HepG2 (cell line): ENCODE data around the gene KLF5. TPM values are rescaled to one million over a fixed set of nuclear protein-coding genes. Genes with fewer than 3 reads are reported as not detected.

Experiments used
- ATAC-seq: fragments of 200-7000 bp; cut with Tn5 transposase; 3 replicates; pipeline ENCODE4 v1.9.1; 2020; ENCODE audit warnings: mild to moderate bottlenecking, moderate library complexity
- BruUV-seq: library from RNA; stranded (reverse); fragments of 400-500 nt; replicated peaks from 2 replicates; lab custom pipeline; 2021; lab: Mats Ljungman, UMichigan
- CTCF ChIA-PET: fragments of 300-600 bp; formaldehyde crosslinking; extraction: SDS; loops from one replicate; lab custom pipeline; 2021; ENCODE audit warnings: low total read pairs, inconsistent platforms, low intra/inter-chr PET ratio; lab: Yijun Ruan, JAX
- POLR2A ChIA-PET: fragments of 350-600 bp; sonication (Branson Sonifier 250); formaldehyde crosslinking; loops from one replicate; lab custom pipeline; 2020; ENCODE audit warnings: antibody characterized with exemption, inconsistent platforms; lab: Yijun Ruan, JAX
- DNase-seq: peaks from one replicate; pipeline ENCODE4 v3.0.0-alpha.2; 2015; ENCODE audit warnings: low spot score
- FAIRE-seq: peaks from 3 replicates; lab custom pipeline; 2011; peaks lifted over from hg19 to GRCh38; lab: Jason Lieb, UNC
- H2AFZ ChIP-seq: one replicate; pipeline ENCODE4 v1.6.1; 2011; ENCODE audit warnings: low read length, inconsistent platforms
- H3K27ac ChIP-seq: fragments of 300-600 bp; 3 replicates; pipeline ENCODE4 v1.8.0; 2011; ENCODE audit warnings: mixed run types, mild to moderate bottlenecking, mixed read lengths, low read length, inconsistent platforms; ENCODE audit not compliant: insufficient read depth; ENCODE audit errors: extremely low read length
- H3K27me3 ChIP-seq, 2 experiments: fragments of 200-600 bp in 1 of 2; 2 replicates in 1 of 2; 3 replicates in 1 of 2; pipeline versions ENCODE4 v1.6.0 to v1.8.0; 2011; ENCODE audit warnings: low read length in 2 of 2, mild to moderate bottlenecking in 2 of 2, moderate library complexity in 2 of 2, inconsistent platforms in 1 of 2; ENCODE audit not compliant: insufficient read depth in 2 of 2, control insufficient read depth in 1 of 2
- H3K36me3 ChIP-seq, 2 experiments: fragments of 200-600 bp in 1 of 2; replicated peaks in 1 of 2; 2 replicates in 1 of 2; 3 replicates in 1 of 2; pipeline versions ENCODE4 v1.5.1 to v1.8.0; 2011; ENCODE audit warnings: low read length in 2 of 2, inconsistent platforms in 1 of 2; ENCODE audit not compliant: insufficient read depth in 2 of 2, control insufficient read depth in 1 of 2
- H3K4me1 ChIP-seq: 2 replicates; pipeline ENCODE4 v1.5.1; 2012; ENCODE audit warnings: low read length, inconsistent platforms; ENCODE audit not compliant: insufficient read depth
- H3K4me2 ChIP-seq: 2 replicates; pipeline ENCODE4 v1.6.0; 2011; ENCODE audit warnings: low read depth, low read length, inconsistent platforms
- H3K4me3 ChIP-seq, 3 experiments: fragments of 200-600 bp in 1 of 3; sonication (generic), shearing (Covaris generic) in 1 of 3; replicated peaks in 1 of 3; 2 replicates each; pipeline ENCODE4 v1.5.1; 2011 to 2016; ENCODE audit warnings: low read length in 3 of 3, inconsistent platforms in 2 of 3, low read depth in 2 of 3, mild to moderate bottlenecking in 2 of 3, control low read depth in 1 of 3, mixed read lengths in 1 of 3; ENCODE audit not compliant: insufficient read depth in 1 of 3
- H3K79me2 ChIP-seq: one replicate; pipeline ENCODE4 v1.6.1; 2011; ENCODE audit warnings: low read length, inconsistent platforms; ENCODE audit not compliant: insufficient read depth
- H3K9ac ChIP-seq: 2 replicates; pipeline ENCODE4 v1.6.0; 2011; ENCODE audit warnings: mild to moderate bottlenecking, low read depth, low read length, inconsistent platforms; ENCODE audit not compliant: insufficient read depth
- H3K9me3 ChIP-seq: 2 replicates; pipeline ENCODE4 v1.5.1; 2012; ENCODE audit warnings: mild to moderate bottlenecking, low read length
- H4K20me1 ChIP-seq: 2 replicates; pipeline ENCODE4 v1.6.0; 2011; ENCODE audit warnings: inconsistent platforms, mild to moderate bottlenecking, low read length, moderate library complexity; ENCODE audit not compliant: insufficient read depth
- ATF7 ChIP-seq, 2 experiments: fragments of 450-650 bp in 1 of 2; sonication (generic) in 1 of 2; formaldehyde crosslinking in 1 of 2; IDR thresholded peaks; 2 replicates each; pipeline versions ENCODE4 v1.4.0 to v1.6.1; 2016 to 2020; ENCODE audit warnings: antibody characterized with exemption in 1 of 2, mild to moderate bottlenecking in 1 of 2, missing genetic modification reagents in 1 of 2
- CEBPB ChIP-seq: IDR thresholded peaks from 2 replicates; pipeline ENCODE4 v1.6.1; 2011; ENCODE audit warnings: low read depth, low read length, improper control_type of control experiment, borderline replicate concordance
- HNF4A ChIP-seq: sonication (generic); formaldehyde crosslinking; IDR thresholded peaks from 2 replicates; pipeline ENCODE4 v1.4.0; 2020; ENCODE audit warnings: missing genetic modification reagents
- MAZ ChIP-seq, 2 experiments: sonication (generic) in 1 of 2; formaldehyde crosslinking in 1 of 2; IDR thresholded peaks; 2 replicates each; pipeline versions ENCODE4 v1.5.0 to v1.6.1; 2012 to 2020; ENCODE audit warnings: low read depth in 2 of 2, mild to moderate bottlenecking in 2 of 2, borderline replicate concordance in 1 of 2, improper control_type of control experiment in 1 of 2, low read length in 1 of 2, missing genetic modification reagents in 1 of 2, moderate library complexity in 1 of 2
- SMARCC2 ChIP-seq: fragments of 450-650 bp; IDR thresholded peaks from 2 replicates; pipeline ENCODE4 v1.6.1; 2017; ENCODE audit warnings: antibody characterized with exemption, mild to moderate bottlenecking
- ZFP37 ChIP-seq: sonication (generic); formaldehyde crosslinking; IDR thresholded peaks from 2 replicates; pipeline ENCODE4 v1.4.0; 2020; ENCODE audit warnings: missing genetic modification reagents, borderline replicate concordance
- ZFP62 ChIP-seq: sonication (generic); formaldehyde crosslinking; IDR thresholded peaks from 2 replicates; pipeline ENCODE4 v1.4.0; 2020; ENCODE audit warnings: missing genetic modification reagents
- ZNF652 ChIP-seq: IDR thresholded peaks from 2 replicates; pipeline ENCODE4 v1.6.1; 2016; ENCODE audit warnings: low read depth, borderline replicate concordance
- WGBS: methylation state at CpG from one replicate; pipeline ENCODE4 v1.1.6; 2017; ENCODE audit warnings: low lambda C conversion rate; 5-methylcytosine and 5-hydroxymethylcytosine counted together
- in situ Hi-C: cut with HindIII; loops from 2 replicates; pipeline ENCODE4 v1.10.0; 2017; ENCODE audit warnings: low pct_unique_long_range_greater_than_20kb; ENCODE audit not compliant: extremely low pct_ligation_motif_present
- intact Hi-C: fragments of 100-400 bp; cut with micrococcal nuclease; formaldehyde crosslinking; loops from one replicate; pipeline ENCODE4 v1.10.0; 2022; ENCODE audit not compliant: unreplicated experiment
- polyA plus RNA-seq, 8 experiments: library from polyadenylated mRNA; depleted of rRNA in 3 of 8; stranded (reverse) in 7 of 8; unstranded in 1 of 8; fragments of >200 nt; fragmentation: Illumina TruSeq in 4 of 8; extraction: Trizol in 4 of 8; gene quantifications; 2 replicates each; pipeline versions ENCODE4 v1.2.1 to v1.2.3, GENCODE V29; 2011 to 2016; ENCODE audit warnings: low read depth in 4 of 8, missing spikeins in 1 of 8, mixed read lengths in 1 of 8; ENCODE audit not compliant: insufficient read depth in 1 of 8
- total RNA-seq, 5 experiments: library from RNA; depleted of rRNA; stranded (reverse); fragments of >200 nt; fragmentation: Illumina TruSeq; extraction: Trizol; gene quantifications; 2 replicates each; pipeline ENCODE4 v1.2.3, GENCODE V29; 2016; ENCODE audit warnings: low read depth in 1 of 5
- TF ChIP-seq, protein P1 (sequence below): sonication (generic); formaldehyde crosslinking; IDR thresholded peaks from 2 replicates; pipeline ENCODE4 v1.8.0; 2022; ENCODE audit warnings: mild to moderate bottlenecking, missing genetic modification reagents, moderate library complexity

KLF5 gene
- total and polyA plus RNA-seq, 2 of the 13 experiments (the other 11 are each of a cell fraction or from before 2014, with no cell fraction given) = 1.7 to 9.2 TPM

GRCh38 chr13:73040968-73041596 is 17.7 kb upstream of the KLF5 start:
- Histone ChIP-seq H3K27ac (no peak overlapping the region), H4K20me1 (no peaks in the 10 kb centered on the region), H3K4me3 (no peak overlapping the region; a peak in 1 of 6 replicates), H3K9me3 (no peaks in the 10 kb centered on the region), H3K36me3 (no peaks in the 10 kb centered on the region), H2AFZ (no peak overlapping the region), H3K4me2 (no peak overlapping the region), H3K4me1 (peaks cover 17% of the 10 kb centered on the region)
- ChIA-PET CTCF (no interaction called here), POLR2A (no interaction called here)
- no peak for FAIRE-seq
- intact Hi-C loops (no loop called here), in situ Hi-C loops (no loop called here)
- WGBS = 34% methylated on average over 7 of the region's 7 CpGs
- BruUV-seq = no TSS peak
- ATAC-seq = peak; percentile 39
- TF ChIP-seq SMARCC2 (no peak), CEBPB (0 out of 2 replicates have a peak, but pooled peaks have one; percentile 3), ATF7 (IDR thresholded peaks at IDR 0.05) (peak; percentile 22; the same call in 1 of the 2 replicates), ATF7 (CRISPR knock-in tag; IDR thresholded peaks at IDR 0.05) (no peak)
- TF ChIP-seq, all 625 proteins: peak for 2
- DNase-seq = peak; percentile 24
- no peak overlapping the region for H3K9ac ChIP-seq
- no peaks in the 10 kb centered on the region for H3K27me3 ChIP-seq
- H3K79me2 ChIP-seq = no peaks in the 10 kb centered on the region

DNA sequence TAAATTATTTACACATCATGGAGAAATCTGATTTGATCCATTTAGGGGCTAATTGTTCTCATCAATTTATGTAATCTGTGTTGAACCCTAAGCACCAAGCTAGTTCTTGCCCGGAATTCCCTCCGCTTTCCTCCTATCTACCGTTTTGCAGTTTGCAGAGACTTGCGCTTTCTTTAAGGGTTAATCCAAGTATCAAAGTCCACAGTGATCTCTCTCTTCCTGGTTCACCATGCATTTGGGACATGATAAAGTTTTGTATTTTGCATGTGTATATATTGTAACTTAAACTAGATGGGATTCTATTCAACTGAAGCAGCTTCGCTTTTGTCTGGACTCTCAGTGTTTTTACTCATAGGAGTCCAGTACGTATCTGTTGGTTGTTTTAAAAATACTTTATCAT is 13.8 kb upstream of the KLF5 start:
- Histone ChIP-seq H3K79me2 (no peaks in the 10 kb centered on the region), H4K20me1 (no peaks in the 10 kb centered on the region), H3K4me1 (peaks cover 27% of the 10 kb centered on the region), H3K9me3 (no peaks in the 10 kb centered on the region), H3K27ac (no peak overlapping the region), H3K4me2 (no peak overlapping the region), H3K27me3 (no peaks in the 10 kb centered on the region), H2AFZ (no peak overlapping the region), H3K36me3 (no peaks in the 10 kb centered on the region), H3K4me3 (no peak overlapping the region), H3K9ac (no peak overlapping the region)
- in situ Hi-C loops (no loop called here), intact Hi-C loops (no loop called here)
- ChIA-PET POLR2A (no interaction called here), CTCF (no interaction called here)
- no peak for ATAC-seq
- 49% methylated on average over 6 of the region's 6 CpGs for WGBS
- TF ChIP-seq ZNF652 (CRISPR knock-in tag) (peak; percentile 80), HNF4A (peak; percentile 11; the same call in 1 of the 2 replicates), ZFP37 (no peak), ZFP62 (CRISPR knock-in tag) (no peak), MAZ (IDR thresholded peaks at IDR 0.05; ENCODE audit: borderline replicate concordance, low read depth, low read length) (no peak), MAZ (CRISPR knock-in tag; IDR thresholded peaks at IDR 0.05; ENCODE audit: low read depth) (no peak)
- TF ChIP-seq, protein P1, sequence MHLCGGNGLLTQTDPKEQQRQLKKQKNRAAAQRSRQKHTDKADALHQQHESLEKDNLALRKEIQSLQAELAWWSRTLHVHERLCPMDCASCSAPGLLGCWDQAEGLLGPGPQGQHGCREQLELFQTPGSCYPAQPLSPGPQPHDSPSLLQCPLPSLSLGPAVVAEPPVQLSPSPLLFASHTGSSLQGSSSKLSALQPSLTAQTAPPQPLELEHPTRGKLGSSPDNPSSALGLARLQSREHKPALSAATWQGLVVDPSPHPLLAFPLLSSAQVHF (CRISPR knock-in tag) = no peak
- DNase-seq = no peak
- FAIRE-seq = no peak
- BruUV-seq = no TSS peak
